MM.1S (cell line): Measurements from ENCODE around the gene SEMA3E.

Experiments used
- DNase-seq: peaks from one replicate; pipeline ENCODE4 v3.0.0-alpha.2; 2015
- H2AFZ ChIP-seq: fragments of 300-600 bp; sonication (generic); 2 replicates; pipeline ENCODE4 v1.6.0; 2016; ENCODE audit warnings: antibody characterized with exemption, low read length
- H3F3A ChIP-seq: fragments of 300-600 bp; sonication (generic); 2 replicates; pipeline ENCODE4 v1.6.1; 2016; ENCODE audit warnings: mild to moderate bottlenecking, antibody characterized with exemption, low read length, moderate library complexity, mixed read lengths; ENCODE audit not compliant: insufficient read depth
- H3K27ac ChIP-seq: fragments of 300-600 bp; sonication (generic); 2 replicates; pipeline ENCODE4 v1.5.1; 2016; ENCODE audit warnings: mild to moderate bottlenecking, low read length
- H3K27me3 ChIP-seq: fragments of 300-600 bp; sonication (generic); replicated peaks from 2 replicates; pipeline ENCODE4 v1.6.0; 2016; ENCODE audit warnings: low read length; ENCODE audit not compliant: insufficient read depth
- H3K36me3 ChIP-seq: fragments of 300-600 bp; sonication (generic); replicated peaks from 2 replicates; pipeline ENCODE4 v1.6.1; 2016; ENCODE audit warnings: mild to moderate bottlenecking, low read length, mixed read lengths; ENCODE audit not compliant: insufficient read depth
- H3K4me1 ChIP-seq: fragments of 300-600 bp; sonication (generic); 2 replicates; pipeline ENCODE4 v1.6.1; 2016; ENCODE audit warnings: low read length, mixed read lengths
- H3K4me2 ChIP-seq: fragments of 300-600 bp; sonication (generic); 2 replicates; pipeline ENCODE4 v1.6.0; 2016; ENCODE audit warnings: low read depth, low read length
- H3K4me3 ChIP-seq: fragments of 300-600 bp; sonication (generic); 2 replicates; pipeline ENCODE4 v1.5.1; 2016; ENCODE audit warnings: low read length, mixed read lengths
- H3K79me2 ChIP-seq: fragments of 300-600 bp; sonication (generic); 2 replicates; pipeline ENCODE4 v1.6.1; 2016; ENCODE audit warnings: mixed run types, low read length, mixed read lengths
- H3K9ac ChIP-seq: fragments of 300-600 bp; sonication (generic); 2 replicates; pipeline ENCODE4 v1.6.1; 2016; ENCODE audit warnings: low read length, mixed read lengths
- H3K9me2 ChIP-seq: fragments of 300-600 bp; sonication (generic); replicated peaks from 2 replicates; pipeline ENCODE4 v1.6.1; 2016; ENCODE audit warnings: mild to moderate bottlenecking, low read length, mixed read lengths; ENCODE audit not compliant: insufficient read depth
- H3K9me3 ChIP-seq: fragments of 300-600 bp; sonication (generic); replicated peaks from 2 replicates; pipeline ENCODE4 v1.6.1; 2016; ENCODE audit warnings: mild to moderate bottlenecking, low read length, mixed read lengths; ENCODE audit not compliant: insufficient read depth
- H4K20me1 ChIP-seq: fragments of 300-600 bp; sonication (generic); 2 replicates; pipeline ENCODE4 v1.6.1; 2016; ENCODE audit warnings: mild to moderate bottlenecking, low read length, moderate library complexity, mixed read lengths; ENCODE audit not compliant: insufficient read depth
- CTCF ChIP-seq: fragments of 300-600 bp; sonication (generic); IDR thresholded peaks from 2 replicates; pipeline ENCODE4 v1.5.1; 2016; ENCODE audit warnings: antibody characterized with exemption, low read length, mixed read lengths
- EZH2 ChIP-seq: fragments of 300-600 bp; sonication (generic); optimal IDR thresholded peaks from 2 replicates; pipeline ENCODE3; 2017; ENCODE audit warnings: low read depth, mild to moderate bottlenecking, antibody characterized with exemption, low read length, mixed read lengths
- EZH2phosphoT487 ChIP-seq: fragments of 300-600 bp; sonication (generic); IDR thresholded peaks from 2 replicates; pipeline ENCODE4 v1.6.1; 2018; ENCODE audit warnings: antibody characterized with exemption, low read length

SEMA3E gene

GRCh38 chr7:83313931-83314330 lies 335.0 kb downstream of the SEMA3E start:
- Histone ChIP-seq H2AFZ (no peak overlapping the region), H3K4me1 (no peaks in the 10 kb centered on the region), H3K79me2 (no peaks in the 10 kb centered on the region), H3K9ac (no peak overlapping the region), H3K4me2 (no peak overlapping the region), H3K9me3 (no peaks in the 10 kb centered on the region), H3F3A (no peaks in the 10 kb centered on the region), H3K4me3 (no peak overlapping the region), H3K9me2 (no peaks in the 10 kb centered on the region), H3K36me3 (no peaks in the 10 kb centered on the region), H3K27ac (no peak overlapping the region), H3K27me3 (no peaks in the 10 kb centered on the region), H4K20me1 (no peaks in the 10 kb centered on the region)
- no peak for TF ChIP-seq EZH2phosphoT487
- TF ChIP-seq EZH2 = no peak
- no peak for TF ChIP-seq CTCF
- no peak for DNase-seq
